D721Med (cell line): ENCODE data around the gene FKBP1C.
"Not testable (repeated sequence)": the region's sequence is repeated elsewhere in the genome, so short reads cannot be mapped to it uniquely, and the experiment has no call there.

Experiments used
- DNase-seq: peaks from one replicate; pipeline ENCODE4 v3.0.0; 2011; ENCODE audit warnings: low spot score; ENCODE audit not compliant: insufficient read length
- FAIRE-seq: peaks from 2 replicates; lab custom pipeline; 2011; peaks lifted over from hg19 to GRCh38; lab: Jason Lieb, UNC
- CTCF ChIP-seq: IDR thresholded peaks from 2 replicates; pipeline ENCODE4 v1.5.1; 2012; ENCODE audit warnings: mild to moderate bottlenecking, control low read depth; ENCODE audit not compliant: insufficient read depth; ENCODE audit errors: missing control alignments

Gene FKBP1C

GRCh38 chr6:63211343-63211742 lies at the start of gene FKBP1C:
Gene FKBP1C, plus strand, starts transcription at chr6:63211469.
- not testable (repeated sequence) for FAIRE-seq, DNase-seq

GRCh38 chr6:63164047-63164803 lies 47.0 kb upstream of the FKBP1C start:
- not testable (repeated sequence) for DNase-seq, FAIRE-seq

- DNase-seq (no peak), FAIRE-seq (no peak)
- no peak for TF ChIP-seq CTCF
These were observed 37.1 kb upstream of the FKBP1C start for GRCh38 chr6:63174173-63174572.

GRCh38 chr6:63176181-63176580 lies 35.1 kb upstream of the FKBP1C start:
- TF ChIP-seq CTCF, result no peak
- FAIRE-seq, result no peak
- no peak for DNase-seq

GRCh38 chr6:63180367-63180766 lies 30.9 kb upstream of the FKBP1C start:
- FAIRE-seq (no peak), DNase-seq (no peak)
- TF ChIP-seq CTCF, result no peak

- FAIRE-seq, result no peak
- no peak for TF ChIP-seq CTCF
These were observed 24.3 kb upstream of the FKBP1C start for GRCh38 chr6:63186970-63187369.

GRCh38 chr6:63188828-63189227 lies 22.4 kb upstream of the FKBP1C start:
- no peak for TF ChIP-seq CTCF
- FAIRE-seq (no peak), DNase-seq (no peak)

More at GRCh38 chr6:63186970-63187369, 24.3 kb upstream of the FKBP1C start:
- no peak for DNase-seq

- DNase-seq, result no peak
- no peak for TF ChIP-seq CTCF
- FAIRE-seq, result no peak
These were observed 17.9 kb upstream of the FKBP1C start for GRCh38 chr6:63193324-63193723.
